Thyroid gland (tissue), 4 donors: ENCODE measurements around the gene CTDNEP1. TPM values are rescaled to one million over a fixed set of nuclear protein-coding genes. Genes with fewer than 3 reads are reported as not detected.

ENCODE experiments used
- DNase-seq, 2 donors: peaks; one replicate each; pipeline ENCODE4 v3.0.0-alpha.2; 2019
- H3K27ac ChIP-seq, 3 donors: fragments of 200-600 bp; sonication (generic); 1 replicate in 2 of 3; 2 replicates in 1 of 3; pipeline ENCODE4 v1.5.1; 2016 to 2019; ENCODE audit warnings: mild to moderate bottlenecking in 1 of 3, moderate library complexity in 1 of 3
- H3K27me3 ChIP-seq: fragments of 200-600 bp; sonication (generic); one replicate; pipeline ENCODE4 v1.5.1; 2019
- H3K36me3 ChIP-seq, 2 donors: fragments of 200-600 bp; sonication (generic); one replicate each; pipeline ENCODE4 v1.5.1; 2016 to 2019
- H3K4me1 ChIP-seq, 2 donors: fragments of 200-600 bp; sonication (generic); one replicate each; pipeline ENCODE4 v1.5.1; 2017 to 2019
- H3K4me3 ChIP-seq, 3 donors: fragments of 200-600 bp; sonication (generic); replicated peaks in 1 of 3; 1 replicate in 2 of 3; 2 replicates in 1 of 3; pipeline ENCODE4 v1.5.1; 2016; ENCODE audit warnings: mild to moderate bottlenecking in 1 of 3
- H3K9me3 ChIP-seq: fragments of 200-600 bp; sonication (generic); one replicate; pipeline ENCODE4 v1.5.1; 2017
- POLR2A ChIP-seq, 2 donors: fragments of 450-650 bp; IDR thresholded peaks; one replicate each; pipeline ENCODE4 v1.6.1; 2017; ENCODE audit warnings: antibody characterized with exemption in 2 of 2, mild to moderate bottlenecking in 2 of 2, moderate library complexity in 1 of 2
- WGBS, 2 donors: methylation state at CpG; one replicate each; pipeline ENCODE4 v1.1.5; 2017; 5-methylcytosine and 5-hydroxymethylcytosine counted together
- intact Hi-C: fragments of 100-400 bp; cut with DNase I; formaldehyde crosslinking; loops from one replicate; pipeline ENCODE4 v1.15.1; 2023
- total RNA-seq, 4 donors: library from RNA; depleted of rRNA; stranded (reverse); fragments of >200 nt; gene quantifications; one replicate each; pipeline ENCODE4 v1.2.3, GENCODE V29; 2016
- TF ChIP-seq, protein P1 (sequence below), 6 experiments: fragments of 200-600 bp in 3 of 6; fragments of 450-650 bp in 3 of 6; sonication (generic) in 3 of 6; IDR thresholded peaks; one replicate each; pipeline ENCODE4 v1.5.1; 2016 to 2019; ENCODE audit warnings: antibody characterized with exemption in 6 of 6, mild to moderate bottlenecking in 2 of 6, inconsistent platforms in 1 of 6, moderate library complexity in 1 of 6

The CTDNEP1 gene
- total RNA-seq, 4 donors from 2014 or later: 35.1 to 70.4 (median 48.4) TPM

DNA sequence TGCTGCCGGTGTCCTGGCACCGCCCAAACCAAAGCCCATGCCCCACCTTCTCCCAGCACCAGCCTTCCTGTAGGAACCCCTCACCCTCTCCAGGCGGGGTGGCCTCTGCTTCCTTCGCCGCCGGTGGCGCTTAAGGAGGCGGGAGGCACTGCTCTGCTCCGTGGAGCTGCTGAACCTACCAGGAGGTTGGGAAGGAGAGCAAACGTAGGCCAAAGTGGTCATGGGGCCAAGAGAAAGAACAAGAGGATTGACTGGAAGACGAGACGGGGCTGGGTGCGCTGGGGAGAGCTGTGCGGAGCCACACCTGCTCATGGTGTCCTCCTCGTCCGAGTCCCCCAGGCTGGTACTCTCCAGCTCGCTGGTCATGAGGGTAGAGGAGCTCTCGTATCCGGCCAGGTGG, 22.0 kb downstream of the CTDNEP1 start:
- no peak for TF ChIP-seq POLR2A (IDR thresholded peaks at IDR 0.05)
- DNase-seq: no peak
- H3K4me1 ChIP-seq: peaks cover 17 to 22% of the 10 kb centered on the region in 2 donors
- no peaks in the 10 kb centered on the region for H3K27me3 ChIP-seq
- H3K9me3 ChIP-seq: no peaks in the 10 kb centered on the region
- intact Hi-C loops: no loop called here
- WGBS, 2 donors: 95% methylated on average over 19 of the region's 19 CpGs
- no peak overlapping the region for H3K4me3 ChIP-seq
- peaks cover 43 to 53% of the 10 kb centered on the region in 2 donors for H3K36me3 ChIP-seq
- H3K27ac ChIP-seq: no peak overlapping the region

DNA sequence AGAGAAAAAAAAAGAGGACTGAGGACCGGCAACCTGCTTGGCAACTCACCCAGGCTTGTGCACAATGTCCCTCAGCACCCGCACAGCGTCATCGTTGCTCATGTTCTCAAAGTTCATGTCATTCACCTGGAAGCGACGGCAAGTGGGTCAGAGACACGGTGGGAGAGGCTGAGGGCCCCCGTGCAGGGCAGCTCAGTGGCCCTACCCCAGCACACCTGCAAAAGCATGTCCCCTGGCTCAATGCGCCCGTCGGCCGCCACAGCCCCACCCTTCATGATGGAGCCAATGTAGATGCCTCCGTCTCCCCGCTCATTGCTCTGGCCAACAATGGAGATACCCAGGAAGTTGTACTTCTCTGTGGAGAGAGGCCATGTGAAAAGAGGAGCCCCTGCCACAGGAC, 22.6 kb downstream of the CTDNEP1 start:
- Histone ChIP-seq H3K9me3 (no peaks in the 10 kb centered on the region), H3K27me3 (no peaks in the 10 kb centered on the region), H3K27ac (no peak overlapping the region), H3K4me1 (peaks cover 17 to 22% of the 10 kb centered on the region in 2 donors), H3K36me3 (peaks cover 48 to 57% of the 10 kb centered on the region in 2 donors), H3K4me3 (no peak overlapping the region)
- intact Hi-C loops: no loop called here
- DNase-seq: no peak
- TF ChIP-seq, protein P1, sequence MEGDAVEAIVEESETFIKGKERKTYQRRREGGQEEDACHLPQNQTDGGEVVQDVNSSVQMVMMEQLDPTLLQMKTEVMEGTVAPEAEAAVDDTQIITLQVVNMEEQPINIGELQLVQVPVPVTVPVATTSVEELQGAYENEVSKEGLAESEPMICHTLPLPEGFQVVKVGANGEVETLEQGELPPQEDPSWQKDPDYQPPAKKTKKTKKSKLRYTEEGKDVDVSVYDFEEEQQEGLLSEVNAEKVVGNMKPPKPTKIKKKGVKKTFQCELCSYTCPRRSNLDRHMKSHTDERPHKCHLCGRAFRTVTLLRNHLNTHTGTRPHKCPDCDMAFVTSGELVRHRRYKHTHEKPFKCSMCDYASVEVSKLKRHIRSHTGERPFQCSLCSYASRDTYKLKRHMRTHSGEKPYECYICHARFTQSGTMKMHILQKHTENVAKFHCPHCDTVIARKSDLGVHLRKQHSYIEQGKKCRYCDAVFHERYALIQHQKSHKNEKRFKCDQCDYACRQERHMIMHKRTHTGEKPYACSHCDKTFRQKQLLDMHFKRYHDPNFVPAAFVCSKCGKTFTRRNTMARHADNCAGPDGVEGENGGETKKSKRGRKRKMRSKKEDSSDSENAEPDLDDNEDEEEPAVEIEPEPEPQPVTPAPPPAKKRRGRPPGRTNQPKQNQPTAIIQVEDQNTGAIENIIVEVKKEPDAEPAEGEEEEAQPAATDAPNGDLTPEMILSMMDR (IDR thresholded peaks at IDR 0.05): no peak
- no peak for TF ChIP-seq POLR2A (IDR thresholded peaks at IDR 0.05)
- WGBS, 2 donors: 90 to 92% methylated on average over 14 of the region's 14 CpGs

DNA sequence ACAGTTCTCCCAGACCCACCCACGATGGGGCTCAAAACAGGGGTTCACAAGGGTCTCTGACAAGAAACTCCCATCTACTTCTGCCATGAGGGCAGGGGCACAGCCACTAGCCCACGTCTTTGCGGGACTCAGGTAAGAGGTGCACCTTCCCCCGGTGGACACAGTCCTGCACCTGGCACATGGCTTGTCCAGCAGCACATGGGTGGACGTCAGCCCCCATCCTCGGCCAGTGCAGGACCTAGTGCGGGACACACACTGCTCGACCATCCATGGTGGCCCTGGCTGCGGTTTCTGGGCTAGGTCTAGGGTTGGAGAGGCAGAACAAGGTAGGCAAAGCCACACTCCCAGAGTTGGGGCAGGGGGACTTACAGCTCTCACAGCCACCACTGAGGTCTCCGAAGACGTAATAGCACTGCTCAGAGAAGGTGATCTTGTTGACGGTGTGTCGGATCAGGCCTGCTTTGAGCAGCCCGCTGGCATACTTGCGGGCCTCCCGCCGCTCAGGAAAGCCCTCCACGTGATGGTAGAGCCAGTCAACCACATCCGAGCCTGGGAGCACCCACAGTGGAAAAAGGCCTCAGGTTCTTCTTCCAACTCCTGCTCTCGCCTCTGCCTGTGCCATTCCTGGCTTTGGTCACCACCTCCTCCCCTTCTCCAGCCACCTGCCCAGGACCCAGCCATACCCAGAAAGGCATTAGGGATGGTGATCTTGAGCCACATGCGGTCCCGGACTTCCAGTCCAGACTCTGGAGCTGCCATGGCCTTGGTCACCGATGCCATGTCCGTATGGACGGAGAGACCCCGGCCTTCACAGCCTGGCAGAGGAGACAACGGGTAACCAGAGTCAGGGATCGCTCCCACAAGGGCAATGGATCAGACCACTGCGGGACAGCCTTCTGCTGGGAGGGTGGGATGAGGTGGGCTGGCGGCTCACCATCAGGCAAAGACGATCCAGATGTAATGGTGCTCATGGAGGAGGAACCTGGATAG, 24.5 kb downstream of the CTDNEP1 start:
- WGBS, 2 donors: 93 to 95% methylated on average over 23 to 30 of the region's 31 CpGs
- no peaks in the 10 kb centered on the region for H3K27me3 ChIP-seq
- peaks cover 67 to 75% of the 10 kb centered on the region in 2 donors for H3K36me3 ChIP-seq
- H3K9me3 ChIP-seq: no peaks in the 10 kb centered on the region
- DNase-seq: no peak
- H3K4me1 ChIP-seq: peaks cover 4 to 8% of the 10 kb centered on the region in 2 donors
- no peak overlapping the region for H3K27ac ChIP-seq
- TF ChIP-seq, protein P1 (IDR thresholded peaks at IDR 0.05): no peak
- no peak for TF ChIP-seq POLR2A (IDR thresholded peaks at IDR 0.05)
- no peak overlapping the region for H3K4me3 ChIP-seq
- intact Hi-C loops: no loop called here

DNA sequence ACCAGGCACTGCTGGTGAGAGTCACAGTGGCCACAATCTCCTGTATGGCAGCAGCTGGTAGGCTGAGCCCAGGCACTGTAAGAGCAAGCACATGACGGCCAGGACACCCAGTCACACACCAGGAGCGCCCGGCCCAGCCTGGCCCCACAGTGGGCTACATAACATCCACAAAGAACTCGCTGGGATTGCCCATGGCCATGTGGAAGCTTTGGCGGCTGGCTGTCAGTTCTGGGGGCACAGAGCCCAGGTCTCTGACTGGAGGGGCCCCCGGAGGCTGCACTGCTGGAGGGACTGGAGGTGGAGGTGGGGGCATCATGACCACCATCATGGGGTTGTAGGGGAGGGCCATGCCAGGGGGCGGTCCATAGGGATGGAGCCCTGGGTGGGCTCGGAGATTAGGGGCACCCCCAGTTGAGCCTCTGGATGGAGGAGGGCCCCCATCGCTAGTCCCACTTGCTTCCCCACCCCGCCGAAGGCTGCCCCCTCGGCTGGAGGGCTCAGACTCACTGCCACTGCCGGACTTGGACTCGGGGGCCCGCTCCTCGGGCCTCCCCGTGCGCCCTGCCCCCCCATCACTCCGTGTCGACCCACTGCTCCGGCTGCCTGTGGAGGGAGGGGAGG, 25.7 kb downstream of the CTDNEP1 start:
- Histone ChIP-seq H3K4me1 (peaks cover 9 to 15% of the 10 kb centered on the region in 2 donors), H3K36me3 (peaks cover 71 to 86% of the 10 kb centered on the region in 2 donors), H3K27me3 (no peaks in the 10 kb centered on the region), H3K4me3 (no peak overlapping the region), H3K9me3 (no peaks in the 10 kb centered on the region), H3K27ac (no peak overlapping the region)
- TF ChIP-seq, protein P1 (IDR thresholded peaks at IDR 0.05): no peak
- no peak for TF ChIP-seq POLR2A (IDR thresholded peaks at IDR 0.05)
- intact Hi-C loops: no loop called here
- DNase-seq: no peak
- WGBS, 2 donors: 87 to 92% methylated on average over 15 to 17 of the region's 21 CpGs

DNA sequence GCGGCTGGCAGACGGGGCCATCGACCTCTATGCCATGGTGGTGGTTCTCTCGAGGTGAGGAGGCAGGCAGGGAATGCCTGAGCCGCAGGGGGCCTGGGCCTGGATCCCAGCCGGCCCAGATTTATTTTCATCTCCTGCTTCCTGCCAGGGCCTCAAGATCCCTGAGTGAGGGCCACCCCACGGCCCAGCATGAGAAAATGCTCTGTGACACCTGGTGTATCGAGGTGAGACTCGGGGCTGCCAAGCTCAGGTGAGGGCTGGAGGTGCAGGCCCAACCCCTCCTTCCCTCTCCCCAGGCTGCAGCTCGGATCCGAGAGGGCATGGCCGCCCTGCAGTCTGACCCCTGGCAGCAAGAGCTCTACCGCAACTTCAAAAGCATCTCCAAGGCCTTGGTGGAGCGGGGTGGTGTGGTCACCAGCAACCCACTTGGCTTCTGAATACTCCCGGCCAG, 26.8 kb downstream of the CTDNEP1 start:
- WGBS, 2 donors: 83 to 85% methylated on average over 1 to 9 of the region's 15 CpGs
- Histone ChIP-seq H3K27me3 (no peaks in the 10 kb centered on the region), H3K36me3 (peaks cover 71 to 77% of the 10 kb centered on the region in 2 donors), H3K27ac (no peak overlapping the region), H3K4me1 (peaks cover 13 to 21% of the 10 kb centered on the region in 2 donors), H3K9me3 (no peaks in the 10 kb centered on the region), H3K4me3 (no peak overlapping the region)
- TF ChIP-seq, protein P1 (IDR thresholded peaks at IDR 0.05): no peak
- no peak for TF ChIP-seq POLR2A (IDR thresholded peaks at IDR 0.05)
- DNase-seq: no peak
- intact Hi-C loops: no loop called here
